ENCODE data around the gene RTN4RL1.

Gene RTN4RL1

GRCh38 chr17:1946021-1946932 lies 78.9 kb downstream of the RTN4RL1 start:
- no peaks in the 10 kb centered on the region for H3K4me1 ChIP-seq
- H3K36me3 ChIP-seq = no peaks in the 10 kb centered on the region
- H3K9me3 ChIP-seq = no peaks in the 10 kb centered on the region
- no peak for DNase-seq
- H3K27ac ChIP-seq = no peak overlapping the region
- no peak for TF ChIP-seq CTCF (IDR thresholded peaks at IDR 0.05)
- peaks cover 0 to 21% of the 10 kb centered on the region in 2 donors for H3K27me3 ChIP-seq
- intact Hi-C loops (cut with DNase I; ENCODE audit: low total_unique reads) = no loop called here
- no peak overlapping the region for H3K4me3 ChIP-seq

- DNase-seq = no peak
- no peaks in the 10 kb centered on the region for H3K36me3 ChIP-seq
- H3K27ac ChIP-seq = no peak overlapping the region
- intact Hi-C loops (cut with DNase I; ENCODE audit: low total_unique reads) = no loop called here
- TF ChIP-seq CTCF (IDR thresholded peaks at IDR 0.05) = no peak
- no peak overlapping the region for H3K4me3 ChIP-seq
- H3K27me3 ChIP-seq = peaks cover 0 to 28% of the 10 kb centered on the region in 2 donors
- no peaks in the 10 kb centered on the region for H3K4me1 ChIP-seq
- H3K9me3 ChIP-seq = no peaks in the 10 kb centered on the region
These were observed 79.5 kb downstream of the RTN4RL1 start for GRCh38 chr17:1945621-1946020.

- H3K9me3 ChIP-seq = no peaks in the 10 kb centered on the region
- no peaks in the 10 kb centered on the region for H3K4me1 ChIP-seq
- peaks cover 0 to 19% of the 10 kb centered on the region in 2 donors for H3K27me3 ChIP-seq
- DNase-seq = no peak
- TF ChIP-seq CTCF (IDR thresholded peaks at IDR 0.05) = no peak
- no peaks in the 10 kb centered on the region for H3K36me3 ChIP-seq
- intact Hi-C loops (cut with DNase I; ENCODE audit: low total_unique reads) = no loop called here
- H3K27ac ChIP-seq = no peak overlapping the region
- no peak overlapping the region for H3K4me3 ChIP-seq
These were observed 81.7 kb downstream of the RTN4RL1 start for GRCh38 chr17:1943436-1943831.

GRCh38 chr17:1942666-1943435 lies 82.3 kb downstream of the RTN4RL1 start:
- H3K36me3 ChIP-seq = no peaks in the 10 kb centered on the region
- no peak for DNase-seq
- no peak overlapping the region for H3K27ac ChIP-seq
- H3K9me3 ChIP-seq = no peaks in the 10 kb centered on the region
- TF ChIP-seq CTCF (IDR thresholded peaks at IDR 0.05) = no peak
- intact Hi-C loops (cut with DNase I; ENCODE audit: low total_unique reads) = no loop called here
- peaks cover 0 to 14% of the 10 kb centered on the region in 2 donors for H3K27me3 ChIP-seq
- H3K4me1 ChIP-seq = no peaks in the 10 kb centered on the region
- H3K4me3 ChIP-seq = no peak overlapping the region

- peaks cover 0 to 14% of the 10 kb centered on the region in 2 donors for H3K27me3 ChIP-seq
- intact Hi-C loops (cut with DNase I; ENCODE audit: low total_unique reads) = no loop called here
- DNase-seq = no peak
These were observed 83.1 kb downstream of the RTN4RL1 start for GRCh38 chr17:1942066-1942365.

More at GRCh38 chr17:1942066-1942365, 83.1 kb downstream of the RTN4RL1 start:
- Histone ChIP-seq H3K9me3 (no peaks in the 10 kb centered on the region), H3K27ac (no peak overlapping the region), H3K4me1 (no peaks in the 10 kb centered on the region), H3K4me3 (no peak overlapping the region), H3K36me3 (peaks cover 0 to 2% (median 0%) of the 10 kb centered on the region in 3 donors)
- no peak for TF ChIP-seq CTCF (IDR thresholded peaks at IDR 0.05)
